GM10266 (cell line): Measurements from ENCODE around the gene PSME2.

Experiments used
- DNase-seq: peaks from one replicate; pipeline ENCODE4 v3.0.0; 2012; ENCODE audit errors: extremely low spot score
- TF ChIP-seq, protein P1 (sequence below): IDR thresholded peaks from 2 replicates; pipeline ENCODE4 v1.5.1; 2012; ENCODE audit warnings: mild to moderate bottlenecking, low read depth; ENCODE audit not compliant: control insufficient read depth, insufficient read depth; ENCODE audit errors: missing control alignments

The PSME2 gene

GRCh38 chr14:24178399-24179178, 32.2 kb upstream of the PSME2 start:
- no peak for DNase-seq

DNA sequence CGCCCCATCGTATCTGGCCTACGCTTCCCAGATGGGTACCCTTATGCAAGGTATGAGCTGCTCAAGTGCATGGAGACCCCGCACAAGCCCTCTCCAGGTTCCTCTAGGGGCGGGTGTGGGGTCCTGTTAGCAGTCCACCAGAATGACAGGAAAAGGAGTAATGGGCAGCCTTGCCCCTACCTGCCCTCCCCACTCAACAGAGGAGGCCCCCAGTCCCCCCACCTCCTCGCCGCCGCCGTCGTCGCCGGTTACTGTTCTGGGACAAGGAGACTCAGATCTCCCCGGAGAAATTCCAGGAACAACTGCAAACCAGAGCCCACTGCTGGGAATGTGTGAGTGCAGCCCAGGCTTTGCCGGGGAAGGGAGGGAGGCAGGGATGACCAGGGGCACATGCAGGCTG, 31.5 kb upstream of the PSME2 start:
- DNase-seq: no peak
- TF ChIP-seq, protein P1, sequence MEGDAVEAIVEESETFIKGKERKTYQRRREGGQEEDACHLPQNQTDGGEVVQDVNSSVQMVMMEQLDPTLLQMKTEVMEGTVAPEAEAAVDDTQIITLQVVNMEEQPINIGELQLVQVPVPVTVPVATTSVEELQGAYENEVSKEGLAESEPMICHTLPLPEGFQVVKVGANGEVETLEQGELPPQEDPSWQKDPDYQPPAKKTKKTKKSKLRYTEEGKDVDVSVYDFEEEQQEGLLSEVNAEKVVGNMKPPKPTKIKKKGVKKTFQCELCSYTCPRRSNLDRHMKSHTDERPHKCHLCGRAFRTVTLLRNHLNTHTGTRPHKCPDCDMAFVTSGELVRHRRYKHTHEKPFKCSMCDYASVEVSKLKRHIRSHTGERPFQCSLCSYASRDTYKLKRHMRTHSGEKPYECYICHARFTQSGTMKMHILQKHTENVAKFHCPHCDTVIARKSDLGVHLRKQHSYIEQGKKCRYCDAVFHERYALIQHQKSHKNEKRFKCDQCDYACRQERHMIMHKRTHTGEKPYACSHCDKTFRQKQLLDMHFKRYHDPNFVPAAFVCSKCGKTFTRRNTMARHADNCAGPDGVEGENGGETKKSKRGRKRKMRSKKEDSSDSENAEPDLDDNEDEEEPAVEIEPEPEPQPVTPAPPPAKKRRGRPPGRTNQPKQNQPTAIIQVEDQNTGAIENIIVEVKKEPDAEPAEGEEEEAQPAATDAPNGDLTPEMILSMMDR: no peak

More at GRCh38 chr14:24178399-24179178, 32.2 kb upstream of the PSME2 start:
- TF ChIP-seq, protein P1: no peak

- TF ChIP-seq, protein P1: no peak
- DNase-seq: no peak
Observed at GRCh38 chr14:24177041-24177825, 30.8 kb upstream of the PSME2 start.

GRCh38 chr14:24176599-24176998, 30.2 kb upstream of the PSME2 start:
- DNase-seq: no peak
- TF ChIP-seq, protein P1: no peak

GRCh38 chr14:24172871-24173281, 26.5 kb upstream of the PSME2 start:
- TF ChIP-seq, protein P1: no peak
- DNase-seq: no peak

- TF ChIP-seq, protein P1: no peak
- no peak for DNase-seq
Observed at GRCh38 chr14:24172261-24172860, 26.0 kb upstream of the PSME2 start.
